T-cell (primary cell): Measurements from ENCODE around the gene SCAMP4. TPM values are rescaled to one million over a fixed set of nuclear protein-coding genes. Genes with fewer than 3 reads are reported as not detected.
"Not testable (repeated sequence)": the region's sequence is repeated elsewhere in the genome, so short reads cannot be mapped to it uniquely, and the experiment has no call there.

Source experiments
- ATAC-seq, 4 experiments: fragments of 200-7000 bp in 3 of 4; fragments of 150-1000 bp in 1 of 4; cut with Tn5 transposase; replicated peaks in 1 of 4; 1 replicate in 3 of 4; 2 replicates in 1 of 4; pipeline ENCODE4 v1.10.0; 2021; ENCODE audit warnings: moderate library complexity in 3 of 4, mild to moderate bottlenecking in 2 of 4, moderate number of reproducible peaks in 1 of 4
- CTCF ChIA-PET, 2 donors: fragments of 300-600 bp; sonication (Branson Sonifier 250); formaldehyde crosslinking; loops; one replicate each; lab custom pipeline; 2022; ENCODE audit warnings: antibody characterized with exemption in 2 of 2; lab: Charles Lee
- POLR2A ChIA-PET, 2 donors: fragments of 300-600 bp; sonication (Branson Sonifier 250); formaldehyde crosslinking; loops; one replicate each; lab custom pipeline; 2022; ENCODE audit warnings: antibody characterized with exemption in 2 of 2; lab: Charles Lee
- DNase-seq, 35 experiments: peaks; one replicate each; pipeline versions ENCODE4 v3.0.0 to v3.0.0-alpha.2; 2013 to 2023
- H3K27ac ChIP-seq: one replicate; pipeline ENCODE4 v1.5.1; 2013; ENCODE audit warnings: low read length
- H3K27me3 ChIP-seq, 2 experiments: replicated peaks in 1 of 2; 1 replicate in 1 of 2; 2 replicates in 1 of 2; pipeline versions ENCODE4 v1.6.1 to v1.7.0; 2013; ENCODE audit warnings: low read length in 1 of 2, mixed read lengths in 1 of 2; ENCODE audit not compliant: control insufficient read depth in 2 of 2, insufficient read depth in 2 of 2; ENCODE audit errors: extremely low read depth in 1 of 2
- H3K36me3 ChIP-seq, 2 donors: 1 replicate in 1 of 2; 2 replicates in 1 of 2; pipeline versions ENCODE4 v1.6.1 to v1.7.0; 2013; ENCODE audit warnings: low read length in 1 of 2; ENCODE audit not compliant: control insufficient read depth in 2 of 2, insufficient read depth in 1 of 2; ENCODE audit errors: extremely low read depth in 1 of 2
- H3K4me1 ChIP-seq, 2 experiments: 1 replicate in 1 of 2; 2 replicates in 1 of 2; pipeline versions ENCODE4 v1.6.1 to v1.7.0; 2013; ENCODE audit warnings: low read length in 2 of 2, mixed read lengths in 1 of 2; ENCODE audit not compliant: insufficient read depth in 2 of 2, control insufficient read depth in 1 of 2; ENCODE audit errors: extremely low read depth in 1 of 2
- H3K4me3 ChIP-seq, 2 donors: 1 replicate in 1 of 2; 2 replicates in 1 of 2; pipeline versions ENCODE4 v1.5.1 to v1.7.0; 2013; ENCODE audit warnings: mild to moderate bottlenecking in 2 of 2, low read length in 1 of 2, moderate library complexity in 1 of 2; ENCODE audit not compliant: control insufficient read depth in 1 of 2; ENCODE audit errors: extremely low read depth in 1 of 2
- H3K9me3 ChIP-seq: 2 replicates; pipeline ENCODE4 v1.7.0; 2013
- H3K27ac Mint-ChIP-seq, 2 donors: one replicate each; pipeline ENCODE4 v1.8.0; 2020 to 2021; ENCODE audit warnings: mild to moderate bottlenecking in 2 of 2, mixed read lengths in 2 of 2
- H3K27me3 Mint-ChIP-seq, 2 donors: one replicate each; pipeline ENCODE4 v1.8.0; 2021 to 2022; ENCODE audit warnings: mixed read lengths in 2 of 2
- H3K36me3 Mint-ChIP-seq: one replicate; pipeline ENCODE4 v1.8.0; 2021; ENCODE audit warnings: mixed read lengths
- H3K4me1 Mint-ChIP-seq, 3 donors: one replicate each; pipeline ENCODE4 v1.8.0; 2020 to 2022; ENCODE audit warnings: mixed read lengths in 3 of 3, mild to moderate bottlenecking in 1 of 3
- H3K4me3 Mint-ChIP-seq, 3 donors: one replicate each; pipeline ENCODE4 v1.8.0; 2020 to 2022; ENCODE audit warnings: mild to moderate bottlenecking in 3 of 3, mixed read lengths in 3 of 3, moderate library complexity in 3 of 3
- H3K9me3 Mint-ChIP-seq, 3 donors: one replicate each; pipeline ENCODE4 v1.8.0; 2020 to 2022; ENCODE audit warnings: mixed read lengths in 3 of 3
- WGBS: methylation state at CpG from one replicate; pipeline ENCODE4 v1.1.5; 2013; ENCODE audit warnings: missing lambda C conversion rate; ENCODE audit not compliant: insufficient coverage; 5-methylcytosine and 5-hydroxymethylcytosine counted together
- total RNA-seq, 35 experiments: library from RNA in 6 of 35; stranded (reverse) in 6 of 35; fragments of 120-200 nt in 1 of 35; gene quantifications; one replicate each; pipeline versions ENCODE4 v1.2.1 to v1.2.4 and lab custom pipeline; 2013 to 2026

Gene SCAMP4
- total RNA-seq, 5 donors from 2014 or later (not counting 1 experiment from before 2014, with no cell fraction given): 24.8 to 49.2 (median 27.5) TPM

- WGBS: 93% methylated on average over 16 of the region's 47 CpGs
These were observed 27.9 kb upstream of the SCAMP4 start for GRCh38 chr19:1877280-1877660.

GRCh38 chr19:1878583-1878982 lies 26.6 kb upstream of the SCAMP4 start:
- CTCF ChIA-PET, H3K27me3 Mint-ChIP-seq, H3K9me3 Mint-ChIP-seq, DNase-seq, H3K4me3 ChIP-seq, ATAC-seq, H3K9me3 ChIP-seq, H3K27me3 ChIP-seq, H3K36me3 Mint-ChIP-seq, H3K4me3 Mint-ChIP-seq, POLR2A ChIA-PET, H3K27ac ChIP-seq: not testable (repeated sequence)
- Histone ChIP-seq H3K4me1 (peaks cover 28 to 54% of the 10 kb centered on the region in 2 experiments), H3K36me3 (peaks cover 6 to 19% of the 10 kb centered on the region in 2 donors)
- peaks cover 40 to 58% (median 47%) of the 10 kb centered on the region in 3 donors for H3K4me1 Mint-ChIP-seq
- H3K27ac Mint-ChIP-seq: peak overlapping the region in 1 of 2 donors; percentile 22
- WGBS: 86% methylated on average over 3 of the region's 8 CpGs

More at GRCh38 chr19:1877280-1877660, 27.9 kb upstream of the SCAMP4 start:
- H3K27ac Mint-ChIP-seq, H3K4me3 ChIP-seq, H3K27me3 ChIP-seq, H3K9me3 Mint-ChIP-seq, CTCF ChIA-PET, POLR2A ChIA-PET, ATAC-seq, H3K9me3 ChIP-seq, DNase-seq, H3K27me3 Mint-ChIP-seq, H3K4me3 Mint-ChIP-seq, H3K27ac ChIP-seq, H3K36me3 Mint-ChIP-seq: not testable (repeated sequence)
- peaks cover 34 to 54% (median 38%) of the 10 kb centered on the region in 3 donors for H3K4me1 Mint-ChIP-seq
- H3K36me3 ChIP-seq: peaks cover 13 to 31% of the 10 kb centered on the region in 2 donors
- H3K4me1 ChIP-seq: peaks cover 23 to 54% of the 10 kb centered on the region in 2 experiments

GRCh38 chr19:1879982-1880381 lies 25.2 kb upstream of the SCAMP4 start:
- Mint-ChIP-seq H3K27ac (peak overlapping the region; percentile 44 to 55), H3K36me3 (peaks cover 11% of the 10 kb centered on the region), H3K4me1 (peaks cover 39 to 55% (median 40%) of the 10 kb centered on the region in 3 donors), H3K4me3 (peak overlapping the region in 2 of 3 donors; percentile 13 to 45)
- H3K4me3 ChIP-seq, CTCF ChIA-PET, H3K9me3 Mint-ChIP-seq, POLR2A ChIA-PET, DNase-seq, H3K27me3 Mint-ChIP-seq, H3K9me3 ChIP-seq, H3K27me3 ChIP-seq, ATAC-seq: not testable (repeated sequence)
- H3K4me1 ChIP-seq: peaks cover 20 to 57% of the 10 kb centered on the region in 2 experiments
- H3K27ac ChIP-seq: peak overlapping the region; percentile 23
- H3K36me3 ChIP-seq: peaks cover 6 to 15% of the 10 kb centered on the region in 2 donors
- 87% methylated on average over 10 of the region's 17 CpGs for WGBS

- Histone ChIP-seq H3K9me3 (no peaks in the 10 kb centered on the region), H3K36me3 (peaks cover 6 to 15% of the 10 kb centered on the region in 2 donors), H3K4me3 (no peak overlapping the region), H3K27ac (peak overlapping the region; percentile 23), H3K4me1 (peaks cover 20 to 61% of the 10 kb centered on the region in 2 experiments), H3K27me3 (no peaks in the 10 kb centered on the region)
- ATAC-seq: no peak
- H3K4me3 Mint-ChIP-seq: peak overlapping the region; percentile 41 to 49 (median 45)
- WGBS: 86% methylated on average over 19 of the region's 35 CpGs
- ChIA-PET CTCF (no interaction called here), POLR2A (no interaction called here)
- no peak for DNase-seq
- no peaks in the 10 kb centered on the region for H3K27me3 Mint-ChIP-seq
- H3K27ac Mint-ChIP-seq: peak overlapping the region; percentile 55 to 69
- H3K9me3 Mint-ChIP-seq: no peaks in the 10 kb centered on the region
- peaks cover 34 to 49% (median 38%) of the 10 kb centered on the region in 3 donors for H3K4me1 Mint-ChIP-seq
- H3K36me3 Mint-ChIP-seq: peaks cover 11% of the 10 kb centered on the region
These were observed 24.4 kb upstream of the SCAMP4 start for GRCh38 chr19:1880611-1881392.

GRCh38 chr19:1881393-1882088 lies 23.7 kb upstream of the SCAMP4 start:
- DNase-seq: not testable (repeated sequence)
- H3K4me3 ChIP-seq: peak overlapping the region; percentile 85 to 99

GRCh38 chr19:1882089-1882785 lies 23.0 kb upstream of the SCAMP4 start:
- CTCF ChIA-PET: no interaction called here
- peak overlapping the region; percentile 85 to 99 for H3K4me3 ChIP-seq
- ATAC-seq: peak; percentile 38 to 72 (median 60)

More at GRCh38 chr19:1881393-1882088, 23.7 kb upstream of the SCAMP4 start:
- H3K27ac ChIP-seq: peak overlapping the region; percentile 95
- H3K27me3 ChIP-seq, CTCF ChIA-PET, H3K9me3 Mint-ChIP-seq, H3K9me3 ChIP-seq, H3K27me3 Mint-ChIP-seq, POLR2A ChIA-PET: not testable (repeated sequence)
- ATAC-seq: peak in 1 of 4 experiments; percentile 1
- H3K36me3 ChIP-seq: peaks cover 6 to 15% of the 10 kb centered on the region in 2 donors
- peaks cover 30 to 43% (median 33%) of the 10 kb centered on the region in 3 donors for H3K4me1 Mint-ChIP-seq
- peaks cover 18 to 61% of the 10 kb centered on the region in 2 experiments for H3K4me1 ChIP-seq
- WGBS: 25% methylated on average over 14 of the region's 44 CpGs
- peak overlapping the region; percentile 95 to 99 for H3K27ac Mint-ChIP-seq
- peak overlapping the region; percentile 94 to 99 (median 97) for H3K4me3 Mint-ChIP-seq
- H3K36me3 Mint-ChIP-seq: peaks cover 11% of the 10 kb centered on the region

More at GRCh38 chr19:1882089-1882785, 23.0 kb upstream of the SCAMP4 start:
- Mint-ChIP-seq H3K36me3 (peaks cover 11% of the 10 kb centered on the region), H3K27me3 (no peaks in the 10 kb centered on the region), H3K27ac (peak overlapping the region; percentile 95 to 99), H3K4me3 (peak overlapping the region; percentile 94 to 99 (median 97)), H3K9me3 (no peaks in the 10 kb centered on the region), H3K4me1 (peaks cover 30 to 42% (median 32%) of the 10 kb centered on the region in 3 donors)
- Histone ChIP-seq H3K27me3 (no peaks in the 10 kb centered on the region), H3K36me3 (peaks cover 6 to 15% of the 10 kb centered on the region in 2 donors), H3K4me1 (peaks cover 17 to 57% of the 10 kb centered on the region in 2 experiments), H3K9me3 (no peaks in the 10 kb centered on the region), H3K27ac (peak overlapping the region; percentile 95)
- WGBS: 9% methylated on average over 24 of the region's 31 CpGs
- POLR2A ChIA-PET: interaction anchor here in 1 of 2 donors (0.6 kb wide), 1 partner anchor 70 kb away, joined by 3 read pairs; no protein-coding TSS in a partner anchor
- peak; percentile 54 to 92 (median 79) for DNase-seq
